Transverse colon (tissue), 4 donors: ENCODE measurements around the gene MSL1. TPM values are rescaled to one million over a fixed set of nuclear protein-coding genes. Genes with fewer than 3 reads are reported as not detected.

Experiments
- DNase-seq: peaks from one replicate; pipeline ENCODE4 v3.0.0-alpha.2; 2019
- H3K27ac ChIP-seq, 4 donors: fragments of 200-600 bp; sonication (generic); 2 replicates each; pipeline ENCODE4 v1.5.1; 2016 to 2018; ENCODE audit warnings: inconsistent platforms in 4 of 4
- H3K27me3 ChIP-seq: fragments of 200-600 bp; sonication (generic); 2 replicates; pipeline ENCODE4 v1.5.1; 2017; ENCODE audit warnings: inconsistent platforms
- H3K36me3 ChIP-seq, 4 donors: fragments of 200-600 bp; sonication (generic); 2 replicates each; pipeline ENCODE4 v1.5.1; 2017 to 2019; ENCODE audit warnings: inconsistent platforms in 4 of 4
- H3K4me1 ChIP-seq, 4 donors: fragments of 200-600 bp; sonication (generic); 2 replicates each; pipeline ENCODE4 v1.5.1; 2017 to 2020; ENCODE audit warnings: inconsistent platforms in 4 of 4
- H3K4me3 ChIP-seq, 4 donors: fragments of 200-600 bp; sonication (generic); 1 replicate in 1 of 4; 2 replicates in 3 of 4; pipeline versions ENCODE4 v1.5.1 to v1.6.1; 2017 to 2019; ENCODE audit warnings: inconsistent platforms in 4 of 4
- H3K9me3 ChIP-seq, 2 donors: fragments of 200-600 bp; sonication (generic); 2 replicates each; pipeline ENCODE4 v1.5.1; 2017 to 2019; ENCODE audit warnings: inconsistent platforms in 2 of 2
- EP300 ChIP-seq: sonication (generic); formaldehyde crosslinking; IDR thresholded peaks from one replicate; pipeline ENCODE4 v1.6.1; 2017; ENCODE audit warnings: antibody characterized with exemption, low read depth
- POLR2A ChIP-seq: fragments of 450-650 bp; IDR thresholded peaks from one replicate; pipeline ENCODE4 v1.6.1; 2016; ENCODE audit warnings: antibody characterized with exemption, mild to moderate bottlenecking, moderate library complexity
- POLR2AphosphoS5 ChIP-seq, 3 donors: sonication (generic); formaldehyde crosslinking; IDR thresholded peaks; one replicate each; pipeline ENCODE4 v1.6.1; 2016; ENCODE audit warnings: antibody characterized with exemption in 3 of 3
- WGBS, 2 donors: methylation state at CpG; one replicate each; pipeline ENCODE4 v1.1.5; 2018; ENCODE audit warnings: low coverage in 1 of 2; 5-methylcytosine and 5-hydroxymethylcytosine counted together
- in situ Hi-C, 4 donors: fragments of 200-750 bp; cut with MboI; loops; one replicate each; pipeline versions ENCODE4 v1.15.0 to v1.15.1; 2017; ENCODE audit warnings: low sequenced_read_pairs in 3 of 4, low pct_ligation_motif_present in 1 of 4, low pct_unique_long_range_greater_than_20kb in 1 of 4
- intact Hi-C: fragments of 100-400 bp; cut with DNase I; formaldehyde crosslinking; loops from one replicate; pipeline ENCODE4 v1.15.1; 2023; ENCODE audit warnings: low total_unique reads
- total RNA-seq, 4 donors: library from RNA; depleted of rRNA; stranded (reverse); fragments of >200 nt; gene quantifications; one replicate each; pipeline ENCODE4 v1.1.0, GENCODE V29; 2016
- TF ChIP-seq, protein P1 (sequence below), 5 experiments: fragments of 200-600 bp in 3 of 5; fragments of 450-650 bp in 2 of 5; sonication (generic) in 3 of 5; IDR thresholded peaks; 1 replicate in 2 of 5; 2 replicates in 3 of 5; pipeline ENCODE4 v1.5.1; 2016 to 2017; ENCODE audit warnings: antibody characterized with exemption in 5 of 5, inconsistent platforms in 3 of 5, mild to moderate bottlenecking in 2 of 5, moderate library complexity in 1 of 5

The MSL1 gene
- total RNA-seq, 4 donors from 2014 or later: 73.9 to 258 (median 90.6) TPM

DNA sequence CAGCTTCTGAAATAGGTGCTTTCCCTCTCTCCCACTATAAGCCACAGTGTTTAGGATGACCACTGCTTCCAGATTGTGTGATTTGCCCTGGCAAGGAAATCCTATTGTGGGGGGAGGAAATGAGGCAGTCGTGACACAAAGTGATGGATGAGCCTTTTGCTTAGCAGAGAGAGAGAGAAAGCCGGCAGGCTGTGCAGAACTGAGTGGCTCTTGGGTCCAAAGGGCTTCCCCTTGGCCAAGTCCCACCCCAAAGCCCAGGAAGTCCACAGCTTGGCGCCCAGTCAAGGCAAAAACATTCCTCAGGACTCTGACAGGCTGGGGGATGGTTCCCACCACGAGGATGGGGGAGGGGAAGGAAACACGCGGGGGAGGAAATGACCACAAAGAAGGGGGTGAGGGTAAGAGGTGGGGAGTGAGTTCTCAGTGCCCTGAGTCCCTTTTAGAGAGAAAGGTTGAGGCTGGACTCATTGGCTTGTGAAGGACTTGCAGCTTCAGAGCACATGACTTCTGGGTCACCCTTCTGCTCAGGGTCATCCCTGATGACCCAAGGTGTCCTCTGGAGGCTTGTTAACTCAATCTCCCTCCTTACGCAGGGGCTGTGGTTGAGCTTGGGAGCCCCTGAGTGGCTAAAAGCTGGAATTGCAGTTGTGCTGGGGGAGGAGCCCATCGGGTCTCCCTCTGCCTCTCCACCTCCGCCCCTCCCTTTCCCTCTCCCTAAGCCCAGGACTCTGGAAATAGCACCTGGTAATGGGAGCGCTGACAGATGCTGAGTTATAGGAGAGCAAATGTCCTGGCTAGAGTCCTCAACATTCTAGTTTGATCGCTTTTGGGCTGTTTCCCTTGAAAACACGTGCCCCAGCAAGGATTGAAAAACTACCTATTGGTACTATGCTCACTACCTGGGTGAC is 10.3 kb upstream of the MSL1 start:
- Histone ChIP-seq H3K4me1 (peaks cover 70 to 85% (median 82%) of the 10 kb centered on the region in 4 donors), H3K27me3 (no peaks in the 10 kb centered on the region), H3K4me3 (peak overlapping the region in 1 of 4 donors; percentile 0), H3K36me3 (no peaks in the 10 kb centered on the region), H3K9me3 (no peaks in the 10 kb centered on the region), H3K27ac (peak overlapping the region; percentile 93 to 99 (median 96))
- peak; percentile 91 for DNase-seq
- in situ Hi-C loops: loop anchor here in 1 of 4 donors (10.0 kb wide), 2 partner anchors 47 to 53 kb away; partner anchors contain the start of gene THRA
- intact Hi-C loops: loop anchor here (5.0 to 10.0 kb wide), 2 partner anchors 49 to 53 kb away; partner anchors contain the start of gene THRA
- 1% methylated on average over 12 of the region's 12 CpGs; no CpG with 5 or more reads in 1 of the 2 donors for WGBS, 2 donors
- TF ChIP-seq POLR2AphosphoS5 (IDR thresholded peaks at IDR 0.05) (peak; percentile 72 to 83 (median 75)), POLR2A (peak; percentile 39), EP300 (peak; percentile 21)
- TF ChIP-seq, protein P1, sequence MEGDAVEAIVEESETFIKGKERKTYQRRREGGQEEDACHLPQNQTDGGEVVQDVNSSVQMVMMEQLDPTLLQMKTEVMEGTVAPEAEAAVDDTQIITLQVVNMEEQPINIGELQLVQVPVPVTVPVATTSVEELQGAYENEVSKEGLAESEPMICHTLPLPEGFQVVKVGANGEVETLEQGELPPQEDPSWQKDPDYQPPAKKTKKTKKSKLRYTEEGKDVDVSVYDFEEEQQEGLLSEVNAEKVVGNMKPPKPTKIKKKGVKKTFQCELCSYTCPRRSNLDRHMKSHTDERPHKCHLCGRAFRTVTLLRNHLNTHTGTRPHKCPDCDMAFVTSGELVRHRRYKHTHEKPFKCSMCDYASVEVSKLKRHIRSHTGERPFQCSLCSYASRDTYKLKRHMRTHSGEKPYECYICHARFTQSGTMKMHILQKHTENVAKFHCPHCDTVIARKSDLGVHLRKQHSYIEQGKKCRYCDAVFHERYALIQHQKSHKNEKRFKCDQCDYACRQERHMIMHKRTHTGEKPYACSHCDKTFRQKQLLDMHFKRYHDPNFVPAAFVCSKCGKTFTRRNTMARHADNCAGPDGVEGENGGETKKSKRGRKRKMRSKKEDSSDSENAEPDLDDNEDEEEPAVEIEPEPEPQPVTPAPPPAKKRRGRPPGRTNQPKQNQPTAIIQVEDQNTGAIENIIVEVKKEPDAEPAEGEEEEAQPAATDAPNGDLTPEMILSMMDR (IDR thresholded peaks at IDR 0.05): peak; percentile 75 to 95 (median 81)

DNA sequence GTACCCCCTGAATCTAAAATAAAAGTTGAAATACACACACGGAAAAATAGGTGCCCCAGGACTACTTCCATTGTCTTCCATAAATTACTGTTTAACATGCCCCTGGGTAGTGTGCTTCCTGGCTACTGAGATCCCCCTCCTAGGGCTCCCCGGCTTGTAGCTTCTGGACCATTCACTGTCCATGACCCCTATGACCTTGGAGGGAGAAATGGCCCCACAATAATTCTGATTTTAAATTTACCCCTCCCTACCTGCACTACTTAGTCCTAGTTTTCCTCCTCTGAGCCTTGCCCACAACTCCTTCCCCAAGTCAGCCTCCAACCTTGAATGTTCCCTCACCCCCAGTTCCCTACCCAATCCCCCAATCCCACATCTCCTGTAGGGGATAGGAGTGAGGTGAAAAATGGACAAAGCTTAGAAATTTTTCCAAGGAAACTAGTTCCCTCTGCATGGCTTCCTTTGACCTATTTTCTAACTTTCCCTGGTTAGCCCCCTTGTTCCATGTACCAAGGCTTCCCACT is 9.5 kb upstream of the MSL1 start:
- H3K9me3 ChIP-seq: no peaks in the 10 kb centered on the region
- H3K36me3 ChIP-seq: no peaks in the 10 kb centered on the region
- DNase-seq: no peak
- peaks cover 64 to 78% (median 74%) of the 10 kb centered on the region in 4 donors for H3K4me1 ChIP-seq
- H3K27me3 ChIP-seq: no peaks in the 10 kb centered on the region
- no peak overlapping the region for H3K4me3 ChIP-seq
- in situ Hi-C loops: loop anchor here in 1 of 4 donors (10.0 kb wide), 2 partner anchors 47 to 53 kb away; partner anchors contain the start of gene THRA
- H3K27ac ChIP-seq: peak overlapping the region; percentile 93 to 99 (median 96)
- 26% methylated on average over 2 of the region's 2 CpGs; no CpG with 5 or more reads in 1 of the 2 donors for WGBS, 2 donors
- TF ChIP-seq EP300 (no peak), POLR2A (no peak), POLR2AphosphoS5 (IDR thresholded peaks at IDR 0.05) (no peak)
- TF ChIP-seq, protein P1 (IDR thresholded peaks at IDR 0.05): no peak
- intact Hi-C loops: loop anchor here (5.0 to 10.0 kb wide), 2 partner anchors 50 to 53 kb away; partner anchors contain the start of gene THRA

DNA sequence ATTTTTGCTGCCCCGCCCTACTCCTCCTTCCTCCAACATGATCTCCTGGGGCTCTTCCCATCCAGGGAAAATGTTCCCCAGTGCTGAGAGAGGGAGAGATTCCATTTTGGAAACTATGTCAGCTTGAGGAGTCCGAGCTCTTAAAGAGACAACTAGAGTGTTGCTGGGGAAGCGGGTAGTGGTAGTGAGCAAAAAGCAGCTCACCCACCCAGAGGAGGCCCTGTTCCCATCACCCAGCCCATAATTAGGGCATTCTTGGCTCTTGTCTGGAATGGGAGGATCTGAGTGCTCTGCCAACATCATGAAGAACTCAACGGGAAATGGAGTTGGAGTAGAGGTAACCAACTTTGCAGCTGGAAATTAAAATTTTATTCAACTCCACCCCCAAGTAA is 9.1 kb upstream of the MSL1 start:
- Histone ChIP-seq H3K4me3 (no peak overlapping the region), H3K9me3 (no peaks in the 10 kb centered on the region), H3K4me1 (peaks cover 59 to 73% (median 70%) of the 10 kb centered on the region in 4 donors), H3K27ac (peak overlapping the region; percentile 93 to 99 (median 96)), H3K36me3 (no peaks in the 10 kb centered on the region), H3K27me3 (no peaks in the 10 kb centered on the region)
- 50 to 51% methylated on average over 4 of the region's 4 CpGs for WGBS, 2 donors
- TF ChIP-seq EP300 (no peak), POLR2A (no peak), POLR2AphosphoS5 (IDR thresholded peaks at IDR 0.05) (no peak)
- TF ChIP-seq, protein P1 (IDR thresholded peaks at IDR 0.05): no peak
- in situ Hi-C loops: loop anchor here in 1 of 4 donors (10.0 kb wide), 2 partner anchors 48 to 52 kb away; partner anchors contain the start of gene THRA
- intact Hi-C loops: loop anchor here (5.0 to 10.0 kb wide), 2 partner anchors 50 to 52 kb away; partner anchors contain the start of gene THRA
- no peak for DNase-seq
